Femur (tissue), 1 donor: ENCODE results near the gene CCR7.

Experiments used
- DNase-seq: peaks from one replicate; pipeline ENCODE4 v3.0.0-alpha.2; 2017

The CCR7 gene

GRCh38 chr17:40564883-40565768 lies at the start of gene CCR7:
CCR7 (minus strand) TSS chr17:40565472; CDS start chr17:40565409, 63 bp downstream.
- peak; percentile 21 for DNase-seq

GRCh38 chr17:40614431-40615067 lies 49.3 kb upstream of the CCR7 start:
- no peak for DNase-seq

GRCh38 chr17:40613467-40614154 lies 48.3 kb upstream of the CCR7 start:
- no peak for DNase-seq

GRCh38 chr17:40612599-40613244 lies 47.5 kb upstream of the CCR7 start:
- no peak for DNase-seq

- DNase-seq: no peak
Observed at GRCh38 chr17:40611840-40612474, 46.7 kb upstream of the CCR7 start.

- DNase-seq: no peak
Observed at GRCh38 chr17:40610359-40610758, 45.1 kb upstream of the CCR7 start.

- no peak for DNase-seq
Observed at GRCh38 chr17:40608061-40608581, 42.8 kb upstream of the CCR7 start.

GRCh38 chr17:40607641-40608040 lies 42.4 kb upstream of the CCR7 start:
- DNase-seq: no peak

- DNase-seq: no peak
Observed at GRCh38 chr17:40606548-40607353, 41.5 kb upstream of the CCR7 start.

- no peak for DNase-seq
Observed at GRCh38 chr17:40605306-40605705, 40.0 kb upstream of the CCR7 start.

- no peak for DNase-seq
Observed at GRCh38 chr17:40604327-40605080, 39.2 kb upstream of the CCR7 start.

GRCh38 chr17:40602445-40603443 lies 37.5 kb upstream of the CCR7 start:
- no peak for DNase-seq

- DNase-seq: no peak
Observed at GRCh38 chr17:40600486-40601046, 35.3 kb upstream of the CCR7 start.

- DNase-seq: no peak
Observed at GRCh38 chr17:40599468-40599763, 34.1 kb upstream of the CCR7 start.

GRCh38 chr17:40598619-40599467 lies 33.6 kb upstream of the CCR7 start:
- no peak for DNase-seq

- no peak for DNase-seq
Observed at GRCh38 chr17:40598301-40598618, 33.0 kb upstream of the CCR7 start.

GRCh38 chr17:40597556-40598300 lies 32.5 kb upstream of the CCR7 start:
- DNase-seq: no peak

GRCh38 chr17:40597156-40597555 lies 31.9 kb upstream of the CCR7 start:
- DNase-seq: no peak
